PC-3 (cell line): ENCODE measurements around the gene PIM3. TPM values are rescaled to one million over a fixed set of nuclear protein-coding genes. Genes with fewer than 3 reads are reported as not detected.

ENCODE experiments used
- ATAC-seq: fragments of 200-7000 bp; cut with Tn5 transposase; 2 replicates; pipeline ENCODE4 v1.9.1; 2020; ENCODE audit warnings: mild to moderate bottlenecking, moderate library complexity
- BruUV-seq: library from RNA; stranded (reverse); fragments of 400-500 nt; replicated peaks from 2 replicates; lab custom pipeline; 2021; lab: Mats Ljungman, UMichigan
- CTCF ChIA-PET: fragments of 300-600 bp; sonication (Branson Sonifier 250); formaldehyde crosslinking; loops from one replicate; lab custom pipeline; 2022; ENCODE audit warnings: antibody characterized with exemption; lab: Charles Lee
- POLR2A ChIA-PET: fragments of 300-600 bp; sonication (Branson Sonifier 250); formaldehyde crosslinking; loops from one replicate; lab custom pipeline; 2022; ENCODE audit warnings: antibody characterized with exemption; ENCODE audit not compliant: unreplicated experiment; lab: Charles Lee
- DNase-seq: peaks from one replicate; pipeline ENCODE4 v3.0.0-alpha.2; 2015
- H2AFZ ChIP-seq: fragments of 300-600 bp; sonication (generic); 2 replicates; pipeline ENCODE4 v1.6.0; 2016; ENCODE audit warnings: antibody characterized with exemption, low read length
- H3F3A ChIP-seq: fragments of 300-600 bp; sonication (generic); one replicate; pipeline ENCODE4 v1.6.0; 2017; ENCODE audit warnings: antibody characterized with exemption, low read length, control low read depth, mild to moderate bottlenecking; ENCODE audit not compliant: unreplicated experiment
- H3K27ac ChIP-seq: fragments of 300-600 bp; sonication (generic); 2 replicates; pipeline ENCODE4 v1.5.1; 2016; ENCODE audit warnings: mild to moderate bottlenecking, low read length
- H3K27me3 ChIP-seq: fragments of 300-600 bp; sonication (generic); 2 replicates; pipeline ENCODE4 v1.6.1; 2016; ENCODE audit warnings: low read length, mixed read lengths
- H3K36me3 ChIP-seq: fragments of 300-600 bp; sonication (generic); 2 replicates; pipeline ENCODE4 v1.6.1; 2016; ENCODE audit warnings: low read depth, mixed run types, low read length, mixed read lengths
- H3K4me1 ChIP-seq: fragments of 300-600 bp; sonication (generic); 2 replicates; pipeline ENCODE4 v1.5.1; 2016; ENCODE audit warnings: low read length; ENCODE audit not compliant: insufficient read depth
- H3K4me2 ChIP-seq: fragments of 300-600 bp; sonication (generic); 2 replicates; pipeline ENCODE4 v1.6.0; 2016; ENCODE audit warnings: low read length
- H3K4me3 ChIP-seq: fragments of 300-600 bp; sonication (generic); 2 replicates; pipeline ENCODE4 v1.5.1; 2016; ENCODE audit warnings: mild to moderate bottlenecking, low read length, mixed read lengths
- H3K79me2 ChIP-seq: fragments of 300-600 bp; sonication (generic); 2 replicates; pipeline ENCODE4 v1.6.1; 2017; ENCODE audit warnings: low read length, mixed read lengths
- H3K9ac ChIP-seq: fragments of 300-600 bp; sonication (generic); 2 replicates; pipeline ENCODE4 v1.6.0; 2016; ENCODE audit warnings: mild to moderate bottlenecking, low read length
- H3K9me2 ChIP-seq: fragments of 300-600 bp; sonication (generic); replicated peaks from 2 replicates; pipeline ENCODE4 v1.6.1; 2016; ENCODE audit warnings: mixed run types, low read length, mixed read lengths
- H3K9me3 ChIP-seq: fragments of 300-600 bp; sonication (generic); 2 replicates; pipeline ENCODE4 v1.6.1; 2016; ENCODE audit warnings: low read length, mixed read lengths
- H4K20me1 ChIP-seq: fragments of 300-600 bp; sonication (generic); 2 replicates; pipeline ENCODE4 v1.6.1; 2016; ENCODE audit warnings: low read length, mixed read lengths
- EZH2 ChIP-seq: fragments of 300-600 bp; sonication (generic); IDR thresholded peaks from one replicate; pipeline ENCODE4 v1.6.1; 2017; ENCODE audit warnings: antibody characterized with exemption, mild to moderate bottlenecking, low read length; ENCODE audit not compliant: unreplicated experiment
- EZH2phosphoT487 ChIP-seq: fragments of 300-600 bp; sonication (generic); IDR thresholded peaks from 2 replicates; pipeline ENCODE4 v1.6.1; 2018; ENCODE audit warnings: mild to moderate bottlenecking, antibody characterized with exemption, low read length, borderline replicate concordance
- intact Hi-C: fragments of 100-400 bp; cut with micrococcal nuclease; formaldehyde crosslinking; loops from 2 replicates; pipeline ENCODE4 v1.9.0; 2023
- total RNA-seq: library from RNA; depleted of rRNA; stranded (reverse); fragments of >200 nt; gene quantifications from 2 replicates; pipeline ENCODE4 v1.2.3, GENCODE V29; 2014
- TF ChIP-seq, protein P1 (sequence below): fragments of 300-600 bp; sonication (generic); conservative IDR thresholded peaks from 2 replicates; pipeline ENCODE4 v1.5.1; 2017; ENCODE audit warnings: antibody characterized with exemption, low read depth, mild to moderate bottlenecking, low read length

PIM3 gene
- total RNA-seq, 1 experiment from 2014 or later: 61.7 TPM

DNA sequence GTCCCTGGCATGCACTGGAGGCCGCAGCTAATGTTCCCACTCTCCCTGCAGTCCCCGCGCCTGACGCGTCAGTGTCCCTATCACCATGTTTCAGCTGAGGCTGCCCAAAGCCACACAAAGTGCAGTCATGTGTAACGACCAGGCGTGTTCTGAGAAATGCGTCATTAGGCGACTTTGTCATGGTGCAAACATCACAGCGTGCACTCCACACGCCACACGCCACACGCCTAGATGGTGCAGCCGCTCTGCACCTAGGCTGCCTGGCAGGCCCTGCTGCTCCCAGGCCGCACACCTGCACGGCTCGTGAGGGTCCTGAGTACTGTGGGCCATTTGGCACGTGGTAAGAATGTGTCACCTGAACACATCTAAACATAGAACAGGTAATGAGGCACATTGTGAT, 39.7 kb upstream of the PIM3 start:
- intact Hi-C loops: no loop called here
- DNase-seq (no peak), ATAC-seq (no peak)
- Histone ChIP-seq H2AFZ (no peak overlapping the region), H3K27me3 (no peaks in the 10 kb centered on the region), H3K27ac (no peak overlapping the region), H3K4me3 (no peak overlapping the region), H3K4me2 (no peak overlapping the region), H3K9me2 (no peaks in the 10 kb centered on the region), H3K9me3 (no peaks in the 10 kb centered on the region), H3K4me1 (peaks cover 12% of the 10 kb centered on the region), H3K9ac (no peak overlapping the region), H3K36me3 (no peaks in the 10 kb centered on the region), H4K20me1 (no peaks in the 10 kb centered on the region), H3F3A (no peaks in the 10 kb centered on the region), H3K79me2 (peaks cover 26% of the 10 kb centered on the region)
- ChIA-PET POLR2A (no interaction called here), CTCF (no interaction called here)
- BruUV-seq: no TSS peak
- TF ChIP-seq, protein P1, sequence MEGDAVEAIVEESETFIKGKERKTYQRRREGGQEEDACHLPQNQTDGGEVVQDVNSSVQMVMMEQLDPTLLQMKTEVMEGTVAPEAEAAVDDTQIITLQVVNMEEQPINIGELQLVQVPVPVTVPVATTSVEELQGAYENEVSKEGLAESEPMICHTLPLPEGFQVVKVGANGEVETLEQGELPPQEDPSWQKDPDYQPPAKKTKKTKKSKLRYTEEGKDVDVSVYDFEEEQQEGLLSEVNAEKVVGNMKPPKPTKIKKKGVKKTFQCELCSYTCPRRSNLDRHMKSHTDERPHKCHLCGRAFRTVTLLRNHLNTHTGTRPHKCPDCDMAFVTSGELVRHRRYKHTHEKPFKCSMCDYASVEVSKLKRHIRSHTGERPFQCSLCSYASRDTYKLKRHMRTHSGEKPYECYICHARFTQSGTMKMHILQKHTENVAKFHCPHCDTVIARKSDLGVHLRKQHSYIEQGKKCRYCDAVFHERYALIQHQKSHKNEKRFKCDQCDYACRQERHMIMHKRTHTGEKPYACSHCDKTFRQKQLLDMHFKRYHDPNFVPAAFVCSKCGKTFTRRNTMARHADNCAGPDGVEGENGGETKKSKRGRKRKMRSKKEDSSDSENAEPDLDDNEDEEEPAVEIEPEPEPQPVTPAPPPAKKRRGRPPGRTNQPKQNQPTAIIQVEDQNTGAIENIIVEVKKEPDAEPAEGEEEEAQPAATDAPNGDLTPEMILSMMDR: no peak
- TF ChIP-seq EZH2 (no peak), EZH2phosphoT487 (no peak)

DNA sequence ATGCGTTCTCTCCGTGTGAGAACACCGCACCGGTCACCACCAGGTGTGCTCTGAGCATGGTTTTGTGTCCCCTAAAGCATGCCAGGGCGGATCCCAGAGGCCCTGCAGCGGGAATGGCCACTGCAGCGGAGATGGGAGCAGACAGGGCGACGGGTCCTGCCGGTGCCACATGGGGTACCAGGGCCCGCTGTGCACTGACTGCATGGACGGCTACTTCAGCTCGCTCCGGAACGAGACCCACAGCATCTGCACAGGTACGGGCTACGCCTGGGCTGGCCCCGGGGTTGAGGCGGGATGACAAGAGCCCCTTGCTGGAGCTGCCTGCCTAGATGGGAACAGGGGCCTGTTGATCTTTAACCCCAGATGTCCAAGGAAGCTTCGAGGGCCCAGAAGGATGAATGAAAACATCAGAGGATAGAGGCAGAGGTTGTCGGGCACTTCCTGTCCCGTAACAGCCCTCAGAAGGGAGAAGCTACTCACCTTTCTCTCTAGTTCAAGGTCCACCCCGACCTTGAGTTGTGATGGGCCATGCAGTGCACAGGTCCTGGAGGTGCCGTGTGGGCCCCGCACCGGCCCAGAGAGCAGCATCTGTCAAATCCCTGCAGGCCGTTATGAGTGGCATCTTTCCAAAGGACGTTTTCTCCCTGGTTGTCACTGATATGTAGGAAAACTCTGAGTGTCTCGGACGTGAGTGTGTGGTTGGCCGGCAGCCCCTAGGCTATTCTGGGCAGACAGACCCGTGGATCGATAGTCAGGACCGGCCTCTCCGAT, 38.9 kb upstream of the PIM3 start:
- H3K4me1 ChIP-seq: peaks cover 12% of the 10 kb centered on the region
- no peaks in the 10 kb centered on the region for H3F3A ChIP-seq
- intact Hi-C loops: no loop called here
- H3K9ac ChIP-seq: no peak overlapping the region
- ATAC-seq (no peak), DNase-seq (no peak)
- no peak overlapping the region for H3K4me2 ChIP-seq
- no peak overlapping the region for H3K4me3 ChIP-seq
- no peak overlapping the region for H2AFZ ChIP-seq
- H3K9me3 ChIP-seq: no peaks in the 10 kb centered on the region
- H3K79me2 ChIP-seq: peaks cover 23% of the 10 kb centered on the region
- no peaks in the 10 kb centered on the region for H3K9me2 ChIP-seq
- POLR2A ChIA-PET: no interaction called here
- no peaks in the 10 kb centered on the region for H4K20me1 ChIP-seq
- CTCF ChIA-PET: no interaction called here
- H3K27ac ChIP-seq: no peak overlapping the region
- no peak for TF ChIP-seq EZH2phosphoT487
- no peak for TF ChIP-seq EZH2
- TF ChIP-seq, protein P1: no peak
- no TSS peak for BruUV-seq
- no peaks in the 10 kb centered on the region for H3K36me3 ChIP-seq
- no peaks in the 10 kb centered on the region for H3K27me3 ChIP-seq

DNA sequence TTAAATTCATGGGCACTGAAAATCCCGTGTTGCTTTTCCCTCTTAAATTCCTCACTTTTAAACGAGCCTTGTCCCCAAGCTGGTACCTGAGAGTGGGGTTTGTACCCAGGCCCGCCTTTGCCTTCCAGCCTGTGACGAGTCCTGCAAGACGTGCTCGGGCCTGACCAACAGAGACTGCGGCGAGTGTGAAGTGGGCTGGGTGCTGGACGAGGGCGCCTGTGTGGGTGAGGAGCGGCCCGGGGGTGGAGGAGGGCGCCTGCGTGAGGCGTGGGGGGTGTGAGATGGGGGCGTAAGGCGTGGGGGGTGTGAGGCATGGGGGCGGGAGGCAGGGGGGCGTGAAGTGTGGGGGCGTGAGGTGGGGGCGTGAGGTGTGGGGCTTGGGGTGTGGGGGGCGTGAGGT, 38.1 kb upstream of the PIM3 start:
- H3K79me2 ChIP-seq: peaks cover 15% of the 10 kb centered on the region
- no peaks in the 10 kb centered on the region for H3K9me3 ChIP-seq
- CTCF ChIA-PET: no interaction called here
- TF ChIP-seq, protein P1: no peak
- no peak for TF ChIP-seq EZH2phosphoT487
- no peak for TF ChIP-seq EZH2
- ATAC-seq (no peak), DNase-seq (no peak)
- no peak overlapping the region for H3K9ac ChIP-seq
- POLR2A ChIA-PET: no interaction called here
- H3F3A ChIP-seq: no peaks in the 10 kb centered on the region
- H3K4me1 ChIP-seq: peaks cover 5% of the 10 kb centered on the region
- H4K20me1 ChIP-seq: no peaks in the 10 kb centered on the region
- no peaks in the 10 kb centered on the region for H3K9me2 ChIP-seq
- no peak overlapping the region for H3K27ac ChIP-seq
- no peak overlapping the region for H3K4me2 ChIP-seq
- H3K27me3 ChIP-seq: no peaks in the 10 kb centered on the region
- no peak overlapping the region for H3K4me3 ChIP-seq
- intact Hi-C loops: no loop called here
- no peak overlapping the region for H2AFZ ChIP-seq
- H3K36me3 ChIP-seq: no peaks in the 10 kb centered on the region
- BruUV-seq: no TSS peak
